HEK293 (cell line): Measurements from ENCODE around the gene ANKRD1.

ENCODE experiments used
- CTCF ChIP-seq: fragments of 450-650 bp; formaldehyde crosslinking; IDR thresholded peaks from 2 replicates; pipeline ENCODE4 v1.5.1; 2016; ENCODE audit warnings: missing biosample characterization, missing genetic modification characterization
- ZBTB11 ChIP-seq: fragments of 450-650 bp; formaldehyde crosslinking; conservative IDR thresholded peaks from 2 replicates; pipeline ENCODE4 v1.5.1; 2016; ENCODE audit warnings: low read depth, missing biosample characterization, missing genetic modification characterization
- ZNF600 ChIP-seq: fragments of 450-650 bp; formaldehyde crosslinking; IDR thresholded peaks from 2 replicates; pipeline ENCODE4 v1.5.1; 2016; ENCODE audit warnings: missing biosample characterization, missing genetic modification characterization
- ZNF639 ChIP-seq: fragments of 450-650 bp; formaldehyde crosslinking; IDR thresholded peaks from 2 replicates; pipeline ENCODE4 v1.5.1; 2016; ENCODE audit warnings: missing biosample characterization, missing genetic modification characterization
- ZNF704 ChIP-seq: fragments of 450-650 bp; formaldehyde crosslinking; IDR thresholded peaks from 2 replicates; pipeline ENCODE4 v1.5.1; 2016; ENCODE audit warnings: missing biosample characterization, missing genetic modification characterization

GRCh38 chr10:90871766-90872647, 48.9 kb downstream of the ANKRD1 start, which contains the start of gene RPP30:
- TF ChIP-seq ZNF639 (no peak), ZNF600 (tag by site-specific recombination) (no peak), ZBTB11 (tag by site-specific recombination) (no peak), CTCF (tag by site-specific recombination) (no peak), ZNF704 (tag by site-specific recombination) (no peak)
